ENCODE measurements around the gene WNT9B.
A peak's percentile ranks its signal among the peaks of the same experiment; 100 is the strongest.
"Not testable (repeated sequence)": the region's sequence is repeated elsewhere in the genome, so short reads cannot be mapped to it uniquely, and the experiment has no call there.

The WNT9B gene

GRCh38 chr17:46916211-46916610, 64.8 kb downstream of the WNT9B start:
- no peak for DNase-seq (ENCODE audit: low read depth)

DNA sequence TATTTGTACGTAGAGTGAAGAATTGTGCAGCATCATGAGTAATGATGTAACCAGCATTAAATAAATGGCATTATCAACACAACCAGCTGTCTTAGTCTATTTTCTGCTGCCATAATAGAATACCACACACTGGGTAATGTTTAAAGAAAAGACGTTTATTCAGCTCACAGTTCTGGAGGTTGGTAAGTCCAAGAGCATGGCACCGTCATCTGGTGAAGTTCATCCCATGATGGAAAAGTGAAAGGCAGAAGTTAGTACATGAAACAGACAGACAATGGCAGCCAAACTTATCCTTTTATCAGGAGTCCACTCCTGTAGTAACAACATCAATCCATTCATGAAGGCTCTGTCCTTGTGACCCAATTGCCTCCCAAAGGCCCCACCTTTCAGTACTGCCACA, 65.2 kb downstream of the WNT9B start:
- DNase-seq (ENCODE audit: low read depth) = no peak

DNA sequence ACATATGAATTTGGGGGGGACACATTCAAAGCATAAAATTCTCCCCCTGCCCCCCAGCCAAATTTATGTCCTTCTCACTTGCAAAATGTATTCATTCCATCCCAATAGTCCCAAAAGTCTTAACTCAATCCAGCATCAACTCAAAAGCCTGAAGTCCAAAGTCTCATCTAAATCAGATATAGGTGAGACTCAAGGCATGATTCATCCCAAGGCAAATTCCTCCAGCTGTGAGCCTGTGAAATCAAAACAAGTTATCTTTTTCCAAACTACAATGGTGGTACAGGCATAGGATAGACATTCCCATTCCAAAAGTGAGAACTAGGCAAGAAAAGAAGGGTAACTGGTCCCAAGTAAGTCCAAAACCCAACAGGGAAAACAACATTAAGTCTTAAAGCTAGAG, 65.7 kb downstream of the WNT9B start:
- DNase-seq (ENCODE audit: low read depth) = no peak

- no peak for DNase-seq (ENCODE audit: low read depth)
These were observed 66.1 kb downstream of the WNT9B start for GRCh38 chr17:46917516-46917915.

DNA sequence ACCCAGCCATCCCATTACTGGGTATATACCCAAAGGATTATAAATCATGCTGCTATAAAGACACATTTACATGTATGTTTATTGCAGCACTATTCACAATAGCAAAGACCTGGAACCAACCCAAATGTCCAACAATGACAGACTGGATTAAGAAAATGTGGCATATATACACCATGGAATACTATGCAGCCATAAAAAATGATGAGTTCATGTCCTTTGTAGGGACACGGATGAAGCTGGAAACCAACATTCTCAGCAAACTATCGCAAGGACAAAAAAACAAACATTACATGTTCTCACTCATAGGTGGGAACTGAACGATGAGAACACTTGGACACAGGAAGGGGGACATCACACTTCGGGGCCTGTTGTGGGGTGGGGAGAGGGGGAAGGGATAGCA, 70.6 kb downstream of the WNT9B start:
- not testable (repeated sequence) for DNase-seq (ENCODE audit: low read depth)

GRCh38 chr17:46922487-46922803, 71.1 kb downstream of the WNT9B start:
- DNase-seq (ENCODE audit: low read depth) = no peak

GRCh38 chr17:46922804-46923635, 71.6 kb downstream of the WNT9B start, which contains the start of gene GOSR2:
Gene GOSR2, plus strand, starts transcription at chr17:46923160. Its CDS starts 33 bp downstream, at chr17:46923193.
- DNase-seq (ENCODE audit: low read depth) = peak; percentile 87

DNA sequence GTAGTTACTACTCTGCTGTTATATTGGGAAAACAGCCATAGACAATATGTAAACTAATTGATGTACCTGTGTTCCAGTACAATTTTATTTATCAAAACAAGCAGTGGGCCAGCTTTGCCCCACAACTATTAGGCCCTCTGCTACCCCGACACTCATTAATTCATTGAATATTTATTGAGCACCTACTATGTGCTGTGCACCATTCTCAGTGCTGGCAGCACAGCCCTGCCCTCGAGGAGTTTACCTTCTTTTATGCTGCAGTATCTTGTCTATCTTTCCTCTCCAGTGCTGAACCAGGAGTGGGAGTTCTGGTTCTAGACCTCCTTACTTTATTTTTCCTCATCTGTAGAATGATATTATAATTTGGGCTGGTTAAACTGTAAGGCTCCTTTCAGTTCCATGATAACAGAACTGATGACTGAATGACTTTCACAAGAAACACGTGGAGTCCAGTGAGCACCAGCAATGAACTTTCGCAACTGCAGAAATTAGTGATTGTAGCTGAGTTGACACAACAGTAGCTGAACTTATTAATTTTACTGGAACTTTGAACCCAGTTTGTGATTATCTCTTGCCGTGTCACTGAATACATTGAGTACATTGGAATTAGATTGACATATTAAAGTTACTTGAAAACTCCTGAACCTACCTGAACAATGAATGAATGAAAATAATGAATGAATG, 73.9 kb downstream of the WNT9B start:
- no peak for DNase-seq (ENCODE audit: low read depth)

GRCh38 chr17:46928467-46929261, 77.3 kb downstream of the WNT9B start:
- DNase-seq (ENCODE audit: low read depth) = no peak

- no peak for DNase-seq (ENCODE audit: low read depth)
These were observed 78.0 kb downstream of the WNT9B start for GRCh38 chr17:46929413-46929812.

GRCh38 chr17:46930051-46930450, 78.7 kb downstream of the WNT9B start:
- no peak for DNase-seq (ENCODE audit: low read depth)

DNA sequence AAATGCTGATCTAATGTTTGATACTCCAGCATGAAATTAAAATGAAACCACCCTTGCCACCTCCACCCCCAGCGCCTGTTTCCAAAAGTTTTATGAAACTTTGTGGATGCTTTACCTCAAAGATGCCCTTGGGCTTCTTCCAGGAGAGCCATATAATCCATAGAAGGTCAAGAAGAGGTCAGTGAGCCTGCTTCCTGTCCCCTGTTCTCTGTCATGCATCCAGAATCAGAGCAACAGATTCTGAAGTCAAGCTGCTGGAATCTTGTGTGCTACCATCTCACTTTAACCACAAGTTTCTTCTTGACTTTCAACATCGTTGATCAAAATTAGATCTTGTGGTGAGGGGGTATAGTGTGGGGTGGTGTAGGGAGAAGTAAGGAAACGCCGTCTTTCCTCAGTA, 80.2 kb downstream of the WNT9B start:
- no peak for DNase-seq (ENCODE audit: low read depth)

DNA sequence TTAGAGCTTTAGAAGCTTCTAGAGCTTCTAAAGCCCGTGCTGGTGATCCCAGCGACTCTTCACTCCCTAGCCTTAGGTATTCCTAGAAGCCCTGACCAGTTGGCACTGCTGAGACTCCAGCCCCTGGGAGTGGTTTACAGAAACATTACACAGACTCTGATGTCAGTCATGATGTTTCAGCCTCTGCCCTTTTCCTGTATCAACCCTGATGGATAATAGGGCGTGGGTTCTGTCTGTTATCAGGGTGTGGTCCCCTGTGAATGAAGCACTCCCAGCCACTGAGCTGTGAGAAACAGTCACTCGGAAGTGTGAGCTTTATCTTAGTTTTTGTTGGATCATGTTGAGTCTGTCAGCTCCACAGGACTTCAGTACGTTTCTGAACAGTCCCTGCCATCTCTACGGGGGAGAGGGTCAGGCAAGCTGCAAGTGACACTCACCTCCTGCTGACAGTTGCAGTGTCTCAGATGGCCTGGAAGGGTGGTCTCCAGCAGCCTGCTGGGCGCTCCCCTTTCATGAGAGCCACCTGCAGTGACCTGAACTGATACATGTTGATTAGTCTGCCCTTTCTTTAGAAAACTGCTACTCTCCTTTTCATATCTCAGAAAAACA, 84.4 kb downstream of the WNT9B start:
- no peak for DNase-seq (ENCODE audit: low read depth)
